ENCODE data around the gene TMEM43.

Gene TMEM43

GRCh38 chr3:14121859-14122258 is 3.0 kb upstream of the TMEM43 start:
- no peak for DNase-seq (ENCODE audit: low read depth)

GRCh38 chr3:14122301-14122700 is 2.6 kb upstream of the TMEM43 start:
- DNase-seq (ENCODE audit: low read depth), result no peak

- DNase-seq (ENCODE audit: low read depth), result no peak
These were observed 1.3 kb upstream of the TMEM43 start for GRCh38 chr3:14123308-14124222.

GRCh38 chr3:14124223-14124614 is 633 bp upstream of the TMEM43 start:
- DNase-seq (ENCODE audit: low read depth), result no peak

- peak; percentile 82 for DNase-seq (ENCODE audit: low read depth)
These were observed 553 bp downstream of the TMEM43 start for GRCh38 chr3:14125193-14126016.

GRCh38 chr3:14126017-14126886 is 1.4 kb downstream of the TMEM43 start:
- no peak for DNase-seq (ENCODE audit: low read depth)

- DNase-seq (ENCODE audit: low read depth), result no peak
These were observed 2.1 kb downstream of the TMEM43 start for GRCh38 chr3:14126887-14127505.

GRCh38 chr3:14127516-14128161 is 2.8 kb downstream of the TMEM43 start:
- DNase-seq (ENCODE audit: low read depth), result no peak

- DNase-seq (ENCODE audit: low read depth), result no peak
These were observed 3.9 kb downstream of the TMEM43 start for GRCh38 chr3:14128724-14129123.

GRCh38 chr3:14129296-14129695 is 4.4 kb downstream of the TMEM43 start:
- no peak for DNase-seq (ENCODE audit: low read depth)

- no peak for DNase-seq (ENCODE audit: low read depth)
These were observed 5.4 kb downstream of the TMEM43 start for GRCh38 chr3:14130230-14130629.

GRCh38 chr3:14130707-14131106 is 5.9 kb downstream of the TMEM43 start:
- no peak for DNase-seq (ENCODE audit: low read depth)

- no peak for DNase-seq (ENCODE audit: low read depth)
These were observed 6.3 kb downstream of the TMEM43 start for GRCh38 chr3:14131134-14131533.

GRCh38 chr3:14132120-14132519 is 7.3 kb downstream of the TMEM43 start:
- DNase-seq (ENCODE audit: low read depth), result no peak

- no peak for DNase-seq (ENCODE audit: low read depth)
These were observed 7.8 kb downstream of the TMEM43 start for GRCh38 chr3:14132689-14133088.

GRCh38 chr3:14133188-14133800 is 8.4 kb downstream of the TMEM43 start:
- DNase-seq (ENCODE audit: low read depth), result no peak

- no peak for DNase-seq (ENCODE audit: low read depth)
These were observed 9.0 kb downstream of the TMEM43 start for GRCh38 chr3:14133876-14134275.

- no peak for DNase-seq (ENCODE audit: low read depth)
These were observed 9.4 kb downstream of the TMEM43 start for GRCh38 chr3:14134291-14134690.

GRCh38 chr3:14135581-14135980 is 10.7 kb downstream of the TMEM43 start:
- DNase-seq (ENCODE audit: low read depth), result no peak

GRCh38 chr3:14137004-14137403 is 12.2 kb downstream of the TMEM43 start:
- no peak for DNase-seq (ENCODE audit: low read depth)

- DNase-seq (ENCODE audit: low read depth), result no peak
These were observed 12.6 kb downstream of the TMEM43 start for GRCh38 chr3:14137445-14137844.
